Aorta (tissue), 5 donors: Measurements from ENCODE around the gene CNTN5. TPM values are rescaled to one million over a fixed set of nuclear protein-coding genes. Genes with fewer than 3 reads are reported as not detected.

Experiments used
- ATAC-seq: fragments of 200-7000 bp; cut with Tn5 transposase; one replicate; pipeline ENCODE4 v1.9.1; 2022; ENCODE audit warnings: moderate library complexity; ENCODE audit not compliant: low FRiP score
- DNase-seq, 2 donors: peaks; one replicate each; pipeline ENCODE4 v3.0.0-alpha.2; 2020
- H3K27ac ChIP-seq, 2 donors: one replicate each; pipeline ENCODE4 v1.5.1; 2013; ENCODE audit warnings: low read length in 2 of 2, mild to moderate bottlenecking in 2 of 2, moderate library complexity in 2 of 2, control low read depth in 1 of 2, inconsistent platforms in 1 of 2, low read depth in 1 of 2
- H3K27me3 ChIP-seq, 2 donors: one replicate each; pipeline ENCODE4 v1.6.1; 2013; ENCODE audit warnings: control low read depth in 1 of 2, low read length in 1 of 2, mild to moderate bottlenecking in 1 of 2, moderate library complexity in 1 of 2; ENCODE audit not compliant: insufficient read depth in 2 of 2, control insufficient read depth in 1 of 2
- H3K36me3 ChIP-seq, 2 donors: one replicate each; pipeline ENCODE4 v1.6.1; 2013; ENCODE audit warnings: control low read depth in 1 of 2, low read length in 1 of 2, mild to moderate bottlenecking in 1 of 2; ENCODE audit not compliant: insufficient read depth in 2 of 2, control insufficient read depth in 1 of 2
- H3K4me1 ChIP-seq, 2 donors: one replicate each; pipeline ENCODE4 v1.6.1; 2013; ENCODE audit warnings: low read length in 2 of 2, control low read depth in 1 of 2, mild to moderate bottlenecking in 1 of 2, moderate library complexity in 1 of 2; ENCODE audit not compliant: insufficient read depth in 2 of 2, control insufficient read depth in 1 of 2
- H3K4me3 ChIP-seq, 2 donors: one replicate each; pipeline ENCODE4 v1.5.1; 2013; ENCODE audit warnings: low read length in 2 of 2, control low read depth in 1 of 2, mild to moderate bottlenecking in 1 of 2
- H3K9me3 ChIP-seq: one replicate; pipeline ENCODE4 v1.6.1; 2013; ENCODE audit warnings: mild to moderate bottlenecking, low read length; ENCODE audit not compliant: control insufficient read depth
- WGBS, 2 donors: extraction: QIAGEN DNeasy Blood & Tissue Kit; methylation state at CpG; one replicate each; pipeline ENCODE4 v1.1.7; 2013; 5-methylcytosine and 5-hydroxymethylcytosine counted together
- intact Hi-C, 2 donors: fragments of 100-400 bp; cut with DNase I; formaldehyde crosslinking; loops; one replicate each; pipeline versions ENCODE4 v1.14.2 to v1.15.0; 2022
- polyA plus RNA-seq, 2 donors: library from polyadenylated mRNA; stranded (reverse); fragments of 200-250 nt; gene quantifications; one replicate each; pipeline ENCODE4 v1.2.3, GENCODE V29; 2013
- total RNA-seq, 2 donors: library from RNA; stranded (reverse); fragmentation: NEBNext Ultra II Directional; extraction: Animal tissue kit (Norgen Biotek cat#: 25700); gene quantifications; one replicate each; pipeline ENCODE4 v1.2.1, GENCODE V29; 2021
- donor health status: healthy with polysubstance abuse.
- donor health status: Bipolar disorder and iron deficiency.
- donor health status: DM: no; HTN: no; CAD: no.
- donor health status: DM: no; HTN: no; CAD: no.
- donor health status: DM: yes; HTN: yes; CAD: no.

CNTN5 gene
- total and polyA plus RNA-seq, 4 donors, result 0.13 to 2.9 (median 0.96) TPM; not detected in 1

GRCh38 chr11:99446400-99446799, 425.7 kb downstream of the CNTN5 start:
- Histone ChIP-seq H3K27me3 (no peaks in the 10 kb centered on the region), H3K4me1 (no peaks in the 10 kb centered on the region), H3K4me3 (no peak overlapping the region), H3K36me3 (no peaks in the 10 kb centered on the region), H3K9me3 (no peaks in the 10 kb centered on the region), H3K27ac (no peak overlapping the region)
- no peak for ATAC-seq
- DNase-seq, result no peak
- intact Hi-C loops, result no loop called here
- WGBS, 2 donors, result 59 to 68% methylated on average over 1 of the region's 1 CpG

- Histone ChIP-seq H3K36me3 (no peaks in the 10 kb centered on the region), H3K4me1 (no peaks in the 10 kb centered on the region), H3K27me3 (no peaks in the 10 kb centered on the region), H3K27ac (no peak overlapping the region), H3K9me3 (no peaks in the 10 kb centered on the region), H3K4me3 (no peak overlapping the region)
- ATAC-seq (no peak), DNase-seq (no peak)
- intact Hi-C loops, result no loop called here
Observed at GRCh38 chr11:99449345-99449744, 428.6 kb downstream of the CNTN5 start.

GRCh38 chr11:99452075-99452474, 431.3 kb downstream of the CNTN5 start:
- no peak overlapping the region for H3K27ac ChIP-seq
- H3K9me3 ChIP-seq, result no peaks in the 10 kb centered on the region
- DNase-seq (no peak), ATAC-seq (no peak)
- intact Hi-C loops, result no loop called here
- H3K36me3 ChIP-seq, result no peaks in the 10 kb centered on the region
- H3K27me3 ChIP-seq, result no peaks in the 10 kb centered on the region
- no peaks in the 10 kb centered on the region for H3K4me1 ChIP-seq
- WGBS, 2 donors, result 90 to 91% methylated on average over 5 of the region's 5 CpGs
- no peak overlapping the region for H3K4me3 ChIP-seq

- WGBS, 2 donors, result 90 to 98% methylated on average over 1 of the region's 1 CpG
- no peak for ATAC-seq
- no peak overlapping the region for H3K27ac ChIP-seq
- H3K36me3 ChIP-seq, result no peaks in the 10 kb centered on the region
- intact Hi-C loops, result no loop called here
- H3K9me3 ChIP-seq, result no peaks in the 10 kb centered on the region
- no peak for DNase-seq
- no peak overlapping the region for H3K4me3 ChIP-seq
- H3K4me1 ChIP-seq, result no peaks in the 10 kb centered on the region
- no peaks in the 10 kb centered on the region for H3K27me3 ChIP-seq
Observed at GRCh38 chr11:99461913-99462312, 441.2 kb downstream of the CNTN5 start.

- no peak for ATAC-seq
- Histone ChIP-seq H3K27ac (no peak overlapping the region), H3K27me3 (no peaks in the 10 kb centered on the region), H3K36me3 (no peaks in the 10 kb centered on the region), H3K9me3 (no peaks in the 10 kb centered on the region), H3K4me1 (no peaks in the 10 kb centered on the region), H3K4me3 (no peak overlapping the region)
- WGBS, 2 donors, result 76 to 86% methylated on average over 2 of the region's 2 CpGs
- intact Hi-C loops, result no loop called here
- DNase-seq, result no peak
Observed at GRCh38 chr11:99464985-99465384, 444.2 kb downstream of the CNTN5 start.

- H3K27ac ChIP-seq, result no peak overlapping the region
- H3K9me3 ChIP-seq, result no peaks in the 10 kb centered on the region
- no peak overlapping the region for H3K4me3 ChIP-seq
- intact Hi-C loops, result no loop called here
- H3K4me1 ChIP-seq, result no peaks in the 10 kb centered on the region
- no peaks in the 10 kb centered on the region for H3K36me3 ChIP-seq
- no peak for DNase-seq
- H3K27me3 ChIP-seq, result no peaks in the 10 kb centered on the region
- no peak for ATAC-seq
- WGBS, 2 donors, result 41 to 52% methylated on average over 1 of the region's 1 CpG
Observed at GRCh38 chr11:99489581-99489980, 468.8 kb downstream of the CNTN5 start.

- WGBS, 2 donors, result 71 to 88% methylated on average over 4 of the region's 4 CpGs
- no peak for ATAC-seq
- DNase-seq, result no peak
- intact Hi-C loops, result no loop called here
- no peak overlapping the region for H3K4me3 ChIP-seq
- no peaks in the 10 kb centered on the region for H3K9me3 ChIP-seq
- H3K4me1 ChIP-seq, result no peaks in the 10 kb centered on the region
- H3K27ac ChIP-seq, result no peak overlapping the region
- no peaks in the 10 kb centered on the region for H3K36me3 ChIP-seq
- H3K27me3 ChIP-seq, result no peaks in the 10 kb centered on the region
Observed at GRCh38 chr11:99494065-99494464, 473.3 kb downstream of the CNTN5 start.

GRCh38 chr11:99501655-99502054, 480.9 kb downstream of the CNTN5 start:
- WGBS, 2 donors, result 72 to 92% methylated on average over 2 of the region's 2 CpGs
- intact Hi-C loops, result no loop called here
- H3K27me3 ChIP-seq, result no peaks in the 10 kb centered on the region
- no peaks in the 10 kb centered on the region for H3K36me3 ChIP-seq
- no peak for DNase-seq
- H3K9me3 ChIP-seq, result no peaks in the 10 kb centered on the region
- no peak overlapping the region for H3K27ac ChIP-seq
- H3K4me3 ChIP-seq, result no peak overlapping the region
- peaks cover 0 to 2% of the 10 kb centered on the region in 2 donors for H3K4me1 ChIP-seq
- ATAC-seq, result no peak

GRCh38 chr11:99505316-99505715, 484.6 kb downstream of the CNTN5 start:
- no peak for DNase-seq
- no peaks in the 10 kb centered on the region for H3K27me3 ChIP-seq
- H3K9me3 ChIP-seq, result no peaks in the 10 kb centered on the region
- 0 to 6% methylated on average over 1 of the region's 1 CpG for WGBS, 2 donors
- no peak overlapping the region for H3K27ac ChIP-seq
- H3K4me1 ChIP-seq, result peaks cover 0 to 4% of the 10 kb centered on the region in 2 donors
- H3K4me3 ChIP-seq, result no peak overlapping the region
- no peaks in the 10 kb centered on the region for H3K36me3 ChIP-seq
- ATAC-seq, result no peak
- intact Hi-C loops, result no loop called here
